ENCODE results near the gene LRP1. TPM values are rescaled to one million over a fixed set of nuclear protein-coding genes. Genes with fewer than 3 reads are reported as not detected.

The LRP1 gene
- total RNA-seq, 1 donor from 2014 or later = 0.95 TPM

DNA sequence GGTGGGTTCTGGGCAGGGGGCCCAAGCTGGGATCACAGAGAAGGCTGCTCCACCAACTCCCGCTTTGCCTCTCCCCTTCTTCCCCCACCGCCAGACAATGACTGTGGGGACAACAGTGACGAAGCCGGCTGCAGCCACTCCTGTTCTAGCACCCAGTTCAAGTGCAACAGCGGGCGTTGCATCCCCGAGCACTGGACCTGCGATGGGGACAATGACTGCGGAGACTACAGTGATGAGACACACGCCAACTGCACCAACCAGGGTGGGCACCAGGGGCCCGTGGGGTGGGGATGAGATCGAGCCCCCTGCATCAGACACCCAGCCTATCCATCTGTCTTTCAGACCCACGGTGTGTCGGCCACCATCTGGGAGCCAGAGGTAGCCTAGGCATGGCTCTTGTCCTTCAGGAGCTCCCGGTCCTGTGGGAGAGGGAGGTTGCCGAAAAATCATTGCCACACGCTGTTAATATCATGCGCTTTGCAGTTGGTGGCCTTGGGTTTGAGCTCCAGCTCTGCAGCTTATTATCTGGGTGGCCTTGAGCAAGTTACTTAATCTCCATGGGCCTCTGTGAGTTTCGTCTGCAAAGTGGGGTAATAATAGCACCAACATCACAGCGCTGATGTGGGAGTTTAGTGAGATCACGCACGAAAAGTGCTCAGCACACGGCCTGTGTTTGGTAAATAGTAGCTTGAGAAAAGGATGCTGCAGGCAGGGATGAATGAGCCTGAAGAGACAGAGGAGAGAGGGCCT lies 40.9 kb downstream of the LRP1 start:
- no peak overlapping the region for H3K4me3 Mint-ChIP-seq
- H3K9me3 Mint-ChIP-seq = no peaks in the 10 kb centered on the region
- ATAC-seq (ENCODE audit: low read depth) = no peak
- no peaks in the 10 kb centered on the region for H3K36me3 Mint-ChIP-seq (ENCODE audit: low read depth)
- H3K27me3 Mint-ChIP-seq = no peaks in the 10 kb centered on the region
- ChIA-PET CTCF (interaction anchor here (1.3 kb wide), 1 partner anchor 45 kb away, joined by 5 read pairs; no protein-coding TSS in a partner anchor), POLR2A (no interaction called here)
- TF ChIP-seq, protein P1, sequence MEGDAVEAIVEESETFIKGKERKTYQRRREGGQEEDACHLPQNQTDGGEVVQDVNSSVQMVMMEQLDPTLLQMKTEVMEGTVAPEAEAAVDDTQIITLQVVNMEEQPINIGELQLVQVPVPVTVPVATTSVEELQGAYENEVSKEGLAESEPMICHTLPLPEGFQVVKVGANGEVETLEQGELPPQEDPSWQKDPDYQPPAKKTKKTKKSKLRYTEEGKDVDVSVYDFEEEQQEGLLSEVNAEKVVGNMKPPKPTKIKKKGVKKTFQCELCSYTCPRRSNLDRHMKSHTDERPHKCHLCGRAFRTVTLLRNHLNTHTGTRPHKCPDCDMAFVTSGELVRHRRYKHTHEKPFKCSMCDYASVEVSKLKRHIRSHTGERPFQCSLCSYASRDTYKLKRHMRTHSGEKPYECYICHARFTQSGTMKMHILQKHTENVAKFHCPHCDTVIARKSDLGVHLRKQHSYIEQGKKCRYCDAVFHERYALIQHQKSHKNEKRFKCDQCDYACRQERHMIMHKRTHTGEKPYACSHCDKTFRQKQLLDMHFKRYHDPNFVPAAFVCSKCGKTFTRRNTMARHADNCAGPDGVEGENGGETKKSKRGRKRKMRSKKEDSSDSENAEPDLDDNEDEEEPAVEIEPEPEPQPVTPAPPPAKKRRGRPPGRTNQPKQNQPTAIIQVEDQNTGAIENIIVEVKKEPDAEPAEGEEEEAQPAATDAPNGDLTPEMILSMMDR (IDR thresholded peaks at IDR 0.05) = no peak
- H3K27ac Mint-ChIP-seq = no peak overlapping the region
- no peak for DNase-seq
- intact Hi-C loops (cut with micrococcal nuclease) = no loop called here
- H3K4me1 Mint-ChIP-seq = no peaks in the 10 kb centered on the region

DNA sequence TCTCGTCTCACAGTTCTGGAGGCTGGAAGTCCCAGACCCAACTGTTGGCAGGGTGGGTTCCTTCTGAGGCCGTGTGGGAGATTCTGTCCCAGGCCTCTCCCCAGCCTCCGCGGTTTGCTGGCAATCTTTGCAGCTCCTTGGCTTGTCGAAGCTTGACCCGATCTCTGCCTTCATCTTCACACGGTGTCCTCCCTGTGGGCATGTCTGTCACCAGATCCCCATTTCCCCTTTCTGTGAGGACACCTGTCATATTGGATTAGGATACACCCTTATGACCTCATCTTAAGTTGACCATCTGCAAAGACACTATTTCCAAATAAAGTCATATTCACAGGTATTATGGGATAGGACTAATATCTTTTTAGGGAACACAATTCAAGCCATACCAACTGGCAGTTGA lies 41.7 kb downstream of the LRP1 start:
- ChIA-PET POLR2A (no interaction called here), CTCF (interaction anchor here (1.3 to 1.4 kb wide), 2 partner anchors 46 to 101 kb away, joined by 3 to 5 read pairs; no protein-coding TSS in a partner anchor)
- intact Hi-C loops (cut with micrococcal nuclease) = no loop called here
- DNase-seq = no peak
- no peak for ATAC-seq (ENCODE audit: low read depth)
- no peaks in the 10 kb centered on the region for H3K36me3 Mint-ChIP-seq (ENCODE audit: low read depth)
- H3K4me3 Mint-ChIP-seq = no peak overlapping the region
- H3K4me1 Mint-ChIP-seq = no peaks in the 10 kb centered on the region
- H3K9me3 Mint-ChIP-seq = no peaks in the 10 kb centered on the region
- H3K27ac Mint-ChIP-seq = no peak overlapping the region
- no peaks in the 10 kb centered on the region for H3K27me3 Mint-ChIP-seq
- TF ChIP-seq, protein P1 (IDR thresholded peaks at IDR 0.05) = no peak

DNA sequence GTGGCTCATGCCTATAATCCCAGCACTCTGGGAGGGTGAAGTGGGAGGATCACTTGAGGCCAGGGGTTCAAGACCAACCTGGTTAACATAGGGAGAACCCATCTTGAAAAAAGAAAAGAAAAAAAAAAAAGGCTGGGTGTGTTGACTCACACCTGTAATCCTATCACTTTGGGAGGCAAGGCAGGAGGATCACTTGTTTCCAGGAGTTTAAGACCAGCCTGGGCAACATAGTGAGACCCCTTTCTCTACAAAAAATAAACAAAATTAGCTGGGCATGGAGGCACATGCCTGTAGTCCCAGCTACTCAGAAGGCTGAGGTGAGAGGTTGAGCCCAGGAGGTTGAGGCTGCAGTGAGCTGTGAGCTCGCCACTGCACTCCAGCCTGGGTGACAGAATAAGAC lies 42.1 kb downstream of the LRP1 start:
- TF ChIP-seq, protein P1 (IDR thresholded peaks at IDR 0.05) = no peak
- no peaks in the 10 kb centered on the region for H3K9me3 Mint-ChIP-seq
- H3K27me3 Mint-ChIP-seq = no peaks in the 10 kb centered on the region
- no peak for ATAC-seq (ENCODE audit: low read depth)
- H3K36me3 Mint-ChIP-seq (ENCODE audit: low read depth) = no peaks in the 10 kb centered on the region
- H3K4me3 Mint-ChIP-seq = no peak overlapping the region
- H3K4me1 Mint-ChIP-seq = no peaks in the 10 kb centered on the region
- DNase-seq = no peak
- H3K27ac Mint-ChIP-seq = no peak overlapping the region
- intact Hi-C loops (cut with micrococcal nuclease) = no loop called here
- CTCF ChIA-PET = interaction anchor here (1.4 to 1.6 kb wide), 2 partner anchors 42 to 101 kb away, joined by 3 read pairs; partner anchors contain the start of gene LRP1
- POLR2A ChIA-PET = no interaction called here

DNA sequence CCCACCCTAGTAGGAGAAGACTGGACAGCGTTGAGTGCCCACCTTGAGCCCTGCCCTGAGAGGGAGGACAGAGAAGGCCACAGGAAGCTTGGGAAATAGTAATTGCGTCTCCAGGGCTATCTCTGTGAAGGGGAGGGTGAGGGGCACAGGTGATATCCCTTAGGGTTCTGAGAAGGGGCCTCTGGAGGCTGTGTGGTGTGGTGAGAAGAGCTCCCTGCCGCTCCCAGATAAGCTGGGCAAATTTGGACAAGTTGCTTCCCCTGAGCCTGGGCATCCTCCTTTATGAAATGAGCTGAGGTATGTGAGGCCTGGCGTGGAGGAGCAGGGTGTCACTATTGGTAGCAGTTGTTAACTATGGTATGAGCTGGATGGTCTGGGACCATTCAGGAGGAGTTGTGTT lies 42.6 kb downstream of the LRP1 start:
- intact Hi-C loops (cut with micrococcal nuclease) = no loop called here
- ChIA-PET POLR2A (no interaction called here), CTCF (interaction anchor here (1.4 to 1.6 kb wide), 2 partner anchors 43 to 102 kb away, joined by 3 read pairs; partner anchors contain the start of gene LRP1)
- Mint-ChIP-seq H3K4me3 (no peak overlapping the region), H3K4me1 (no peaks in the 10 kb centered on the region), H3K27me3 (no peaks in the 10 kb centered on the region), H3K36me3 (ENCODE audit: low read depth) (no peaks in the 10 kb centered on the region), H3K27ac (no peak overlapping the region), H3K9me3 (no peaks in the 10 kb centered on the region)
- DNase-seq (no peak), ATAC-seq (ENCODE audit: low read depth) (no peak)
- TF ChIP-seq, protein P1 (IDR thresholded peaks at IDR 0.05) = no peak

DNA sequence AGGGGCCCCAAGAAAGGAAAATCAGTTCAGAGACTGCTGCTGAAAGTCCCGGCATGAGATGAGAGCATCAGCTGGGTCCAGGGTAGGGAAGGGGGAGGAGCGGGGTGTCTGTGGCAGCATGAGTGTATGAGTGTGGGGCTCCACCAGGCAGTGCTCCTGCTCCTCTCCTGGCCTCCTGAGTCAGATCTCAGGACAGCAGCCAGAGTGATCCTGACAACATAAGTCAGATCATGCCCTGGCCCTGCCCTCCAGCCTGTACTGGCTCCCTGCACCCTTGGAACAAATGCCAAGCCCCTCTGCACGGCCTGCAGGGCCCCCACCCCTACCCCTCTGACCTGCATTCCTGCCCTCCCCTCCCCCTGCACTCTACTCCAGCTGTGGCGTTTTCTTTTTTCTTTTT lies 43.4 kb downstream of the LRP1 start:
- Mint-ChIP-seq H3K9me3 (no peaks in the 10 kb centered on the region), H3K27me3 (no peaks in the 10 kb centered on the region), H3K4me3 (no peak overlapping the region), H3K4me1 (no peaks in the 10 kb centered on the region), H3K27ac (no peak overlapping the region), H3K36me3 (ENCODE audit: low read depth) (no peaks in the 10 kb centered on the region)
- intact Hi-C loops (cut with micrococcal nuclease) = loop anchor here (2.0 kb wide), 1 partner anchor 103 kb away; no protein-coding TSS in a partner anchor
- ATAC-seq (ENCODE audit: low read depth) (no peak), DNase-seq (no peak)
- POLR2A ChIA-PET = no interaction called here
- TF ChIP-seq, protein P1 (IDR thresholded peaks at IDR 0.05) = no peak
- CTCF ChIA-PET = interaction anchor here (1.6 kb wide), 1 partner anchor 43 kb away, joined by 3 read pairs; the partner anchor contains the start of gene LRP1
